Stimulated activated CD4-positive, alpha-beta T cell treated with anti-CD3 and anti-CD28 coated beads, Interleukin-1b, Interleukin-23, amount 100 ng/mL, for 4 hours (primary cell): Measurements from ENCODE around the gene NYNRIN.
"Not testable (repeated sequence)": the region's sequence is repeated elsewhere in the genome, so short reads cannot be mapped to it uniquely, and the experiment has no call there.

Experiments
- DNase-seq, 2 donors: peaks; one replicate each; pipeline ENCODE4 v3.0.0-alpha.2; 2020; ENCODE audit warnings: low read depth in 2 of 2

The NYNRIN gene

DNA sequence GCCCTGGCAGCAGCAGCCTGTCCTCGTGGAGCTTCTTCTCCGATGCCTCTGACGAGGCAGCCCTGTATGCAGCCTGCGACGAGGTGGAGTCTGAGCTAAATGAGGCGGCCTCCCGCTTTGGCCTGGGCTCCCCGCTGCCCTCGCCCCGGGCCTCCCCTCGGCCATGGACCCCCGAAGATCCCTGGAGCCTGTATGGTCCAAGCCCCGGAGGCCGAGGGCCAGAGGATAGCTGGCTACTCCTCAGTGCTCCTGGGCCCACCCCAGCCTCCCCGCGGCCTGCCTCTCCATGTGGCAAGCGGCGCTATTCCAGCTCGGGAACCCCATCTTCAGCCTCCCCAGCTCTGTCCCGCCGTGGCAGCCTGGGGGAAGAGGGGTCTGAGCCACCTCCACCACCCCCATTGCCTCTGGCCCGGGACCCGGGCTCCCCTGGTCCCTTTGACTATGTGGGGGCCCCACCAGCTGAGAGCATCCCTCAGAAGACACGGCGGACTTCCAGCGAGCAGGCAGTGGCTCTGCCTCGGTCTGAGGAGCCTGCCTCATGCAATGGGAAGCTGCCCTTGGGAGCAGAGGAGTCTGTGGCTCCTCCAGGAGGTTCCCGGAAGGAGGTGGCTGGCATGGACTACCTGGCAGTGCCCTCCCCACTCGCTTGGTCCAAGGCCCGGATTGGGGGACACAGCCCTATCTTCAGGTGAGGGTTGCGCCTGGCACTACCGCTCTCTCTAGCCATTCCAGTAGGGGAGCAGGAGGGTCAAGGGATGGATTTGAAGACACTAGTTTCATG, 28.7 kb upstream of the NYNRIN start:
- DNase-seq, result no peak

DNA sequence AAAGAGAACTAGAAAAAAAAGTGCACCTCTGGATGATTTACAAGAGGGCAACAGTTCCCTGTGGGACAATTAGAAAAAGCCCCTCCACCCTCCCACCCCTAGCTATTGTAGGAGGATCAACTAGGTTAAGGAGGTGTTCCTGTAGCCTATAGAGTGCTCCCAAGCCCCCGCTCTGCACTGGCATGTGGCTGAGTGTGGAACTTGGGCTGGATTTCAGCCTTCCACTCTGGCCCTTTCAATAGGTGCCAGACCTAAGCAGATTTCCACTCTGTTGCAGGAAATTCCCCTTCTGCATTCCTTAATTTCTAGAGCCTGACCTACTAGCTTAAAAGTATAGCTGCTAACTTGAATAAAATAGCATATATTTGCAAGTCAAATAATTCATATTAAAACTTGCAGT, 28.1 kb upstream of the NYNRIN start:
- DNase-seq, result no peak

DNA sequence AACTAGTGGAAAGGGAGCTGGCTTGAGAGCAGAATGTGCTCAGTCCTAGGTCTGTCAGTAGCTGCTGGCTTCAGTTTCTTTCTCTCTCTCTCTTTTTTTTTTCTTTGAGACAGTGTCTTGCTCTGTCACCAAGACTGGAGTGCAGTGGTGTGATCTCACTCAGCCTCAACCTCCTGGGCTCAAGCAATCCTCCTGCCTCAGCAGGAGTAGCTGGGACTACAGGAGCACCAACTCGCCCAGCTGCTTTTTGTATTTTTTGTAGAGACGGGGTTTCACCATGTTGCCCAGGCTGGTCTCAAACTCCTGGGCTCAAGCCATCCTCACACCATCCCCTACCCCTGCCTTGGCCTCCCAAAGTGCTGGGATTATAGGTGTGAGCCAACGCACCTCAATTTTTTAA, 27.2 kb upstream of the NYNRIN start:
- not testable (repeated sequence) for DNase-seq

DNA sequence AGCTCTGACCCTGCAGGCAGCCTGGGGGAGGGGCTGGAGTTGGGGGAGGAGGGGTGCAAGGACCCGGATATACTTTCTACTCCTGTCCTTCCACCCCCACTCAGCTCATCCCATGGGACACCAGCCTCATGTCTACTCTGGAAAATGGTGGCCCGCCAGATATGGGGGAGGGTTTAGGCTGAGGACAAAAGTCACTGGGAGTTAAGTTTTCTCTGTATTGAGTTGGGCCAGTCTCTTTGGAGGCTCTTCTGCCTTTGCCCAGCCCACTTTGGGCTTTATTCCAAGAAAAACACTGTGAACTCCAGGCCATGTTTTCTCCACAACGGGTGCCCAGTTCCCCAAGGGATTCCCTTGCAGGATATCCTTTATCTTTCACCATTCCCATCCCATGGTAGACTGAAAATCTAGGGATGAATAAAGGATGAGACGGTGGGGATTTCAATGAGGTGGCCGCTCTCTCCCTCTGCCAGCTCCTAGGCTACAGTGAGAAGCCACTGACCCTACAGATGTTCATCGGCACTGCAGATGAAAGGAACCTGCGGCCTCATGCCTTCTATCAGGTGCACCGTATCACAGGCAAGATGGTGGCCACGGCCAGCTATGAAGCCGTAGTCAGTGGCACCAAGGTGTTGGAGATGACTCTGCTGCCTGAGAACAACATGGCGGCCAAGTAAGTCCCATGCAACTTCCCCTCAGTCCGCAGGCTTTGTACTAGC, 25.9 kb upstream of the NYNRIN start:
- no peak for DNase-seq

DNA sequence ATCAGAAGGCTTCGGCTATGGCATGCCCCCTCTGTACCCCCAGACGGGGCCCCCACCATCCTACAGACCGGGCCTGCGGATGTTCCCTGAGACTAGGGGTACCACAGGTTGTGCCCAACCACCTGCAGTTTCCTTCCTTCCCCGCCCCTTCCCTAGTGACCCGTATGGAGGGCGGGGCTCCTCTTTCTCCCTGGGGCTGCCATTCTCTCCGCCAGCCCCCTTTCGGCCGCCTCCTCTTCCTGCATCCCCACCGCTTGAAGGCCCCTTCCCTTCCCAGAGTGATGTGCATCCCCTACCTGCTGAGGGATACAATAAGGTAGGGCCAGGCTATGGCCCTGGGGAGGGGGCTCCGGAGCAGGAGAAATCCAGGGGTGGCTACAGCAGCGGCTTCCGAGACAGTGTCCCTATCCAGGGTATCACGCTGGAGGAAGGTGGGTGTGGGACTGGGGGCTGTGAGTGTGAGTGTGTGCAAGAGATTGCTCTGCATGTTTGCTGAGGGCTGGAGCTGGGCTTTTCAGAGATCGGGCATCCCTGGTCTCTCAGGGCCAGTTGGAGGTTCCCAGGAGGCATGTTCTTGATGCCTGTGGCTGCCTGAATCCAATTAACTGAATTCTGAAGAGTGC, 22.2 kb upstream of the NYNRIN start:
- no peak for DNase-seq

DNA sequence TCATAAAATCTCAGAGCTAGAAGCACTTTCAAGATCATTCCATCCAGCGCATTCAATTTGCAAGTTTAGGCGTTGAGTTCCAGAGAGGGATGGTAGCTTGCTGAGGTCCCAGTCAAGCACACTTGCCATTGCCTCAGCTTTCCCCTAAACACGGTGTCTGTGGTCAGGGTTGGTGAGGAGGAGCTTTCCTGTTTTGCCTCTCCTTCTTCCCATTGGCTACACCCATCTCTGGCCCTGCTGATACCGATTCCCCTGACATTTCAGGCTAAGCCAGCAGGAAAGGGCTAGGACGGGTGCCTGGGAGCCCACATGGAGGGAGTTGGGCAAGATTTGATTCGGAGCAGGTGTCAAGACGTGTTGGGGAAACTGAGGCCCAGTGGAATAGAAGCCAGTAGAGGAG, 21.7 kb upstream of the NYNRIN start:
- no peak for DNase-seq

DNA sequence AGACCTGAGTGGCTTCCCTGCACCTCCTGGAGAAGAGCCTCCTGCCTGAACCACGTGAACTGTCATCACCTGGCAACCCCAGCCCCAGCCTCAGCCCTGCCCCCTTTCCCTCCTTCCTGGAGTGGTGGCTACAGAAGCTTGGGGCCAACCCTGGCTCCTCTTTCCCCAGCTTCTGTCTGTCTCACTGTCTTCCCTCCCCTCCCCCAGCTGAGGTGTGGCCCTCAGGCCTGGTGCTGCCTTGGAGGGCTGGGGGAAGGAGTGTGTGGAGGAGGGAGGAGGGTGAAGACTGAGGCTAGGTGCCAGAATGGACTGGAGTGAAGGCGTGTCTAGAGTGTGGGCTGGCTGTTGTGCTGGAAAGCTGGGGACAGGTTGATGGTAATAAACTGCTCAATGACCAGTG, 21.1 kb upstream of the NYNRIN start:
- DNase-seq, result no peak

DNA sequence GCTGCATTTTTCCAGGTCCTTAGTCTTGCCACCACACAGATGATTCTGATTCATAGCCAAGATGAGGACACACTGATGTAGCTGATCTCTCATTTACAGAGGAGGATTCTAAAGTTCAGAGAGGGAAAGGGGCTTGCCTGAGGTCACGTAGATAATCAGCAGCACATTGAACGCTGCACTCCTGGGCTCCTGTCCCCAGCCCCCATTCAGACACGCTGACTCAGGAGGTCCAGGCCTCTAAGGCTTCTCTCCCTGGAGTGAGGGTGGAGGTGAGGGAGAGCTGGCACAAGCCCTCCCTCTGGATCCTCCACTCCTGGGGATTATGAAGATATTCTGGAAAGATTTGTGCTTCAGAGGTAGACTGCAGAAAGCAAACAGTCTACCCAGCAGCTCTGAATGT, 20.5 kb upstream of the NYNRIN start:
- no peak for DNase-seq

DNA sequence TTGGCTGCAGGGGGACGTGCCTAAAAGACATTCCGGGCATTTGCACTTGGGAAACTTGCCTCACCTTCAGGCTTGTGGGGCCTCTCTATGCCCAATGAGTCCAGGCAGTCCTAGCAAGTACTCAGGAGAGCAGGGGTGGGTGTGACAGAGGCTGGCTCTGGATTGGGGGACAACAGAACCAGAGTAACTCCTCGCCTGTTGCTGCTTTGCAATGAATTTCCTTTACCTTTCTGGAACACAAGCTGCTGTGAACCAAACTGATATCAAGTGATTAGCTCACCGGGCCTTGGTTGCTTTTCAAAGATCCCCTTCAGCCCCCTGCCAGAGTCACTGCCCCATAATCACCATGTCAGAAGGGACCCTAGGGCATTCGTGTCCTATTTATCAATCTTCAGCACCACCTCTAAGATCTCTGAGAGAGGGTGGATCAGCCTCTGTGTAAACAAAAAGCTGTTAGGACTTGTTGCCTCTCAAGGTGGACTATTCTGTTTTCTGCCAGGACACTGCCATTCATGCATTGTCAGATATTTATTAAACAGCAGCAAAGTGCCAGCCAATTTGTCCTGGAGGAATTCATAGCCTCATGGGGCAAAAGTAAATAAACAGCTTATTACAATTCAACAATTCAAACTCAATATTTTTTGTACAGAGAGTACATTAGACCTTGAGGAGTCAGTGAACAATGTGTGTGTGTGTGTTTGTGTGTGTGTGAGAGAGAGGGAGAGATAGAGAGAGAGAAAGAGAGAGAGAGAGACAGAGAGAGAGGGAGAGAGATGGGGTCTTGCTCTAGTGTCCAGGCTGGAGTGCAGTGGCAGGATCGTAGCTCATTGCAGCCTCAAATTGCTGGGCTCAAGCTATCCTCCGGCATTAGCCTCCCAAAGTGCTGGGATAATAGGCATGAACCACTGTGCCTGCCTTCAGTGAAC, 19.6 kb upstream of the NYNRIN start:
- DNase-seq, result no peak

DNA sequence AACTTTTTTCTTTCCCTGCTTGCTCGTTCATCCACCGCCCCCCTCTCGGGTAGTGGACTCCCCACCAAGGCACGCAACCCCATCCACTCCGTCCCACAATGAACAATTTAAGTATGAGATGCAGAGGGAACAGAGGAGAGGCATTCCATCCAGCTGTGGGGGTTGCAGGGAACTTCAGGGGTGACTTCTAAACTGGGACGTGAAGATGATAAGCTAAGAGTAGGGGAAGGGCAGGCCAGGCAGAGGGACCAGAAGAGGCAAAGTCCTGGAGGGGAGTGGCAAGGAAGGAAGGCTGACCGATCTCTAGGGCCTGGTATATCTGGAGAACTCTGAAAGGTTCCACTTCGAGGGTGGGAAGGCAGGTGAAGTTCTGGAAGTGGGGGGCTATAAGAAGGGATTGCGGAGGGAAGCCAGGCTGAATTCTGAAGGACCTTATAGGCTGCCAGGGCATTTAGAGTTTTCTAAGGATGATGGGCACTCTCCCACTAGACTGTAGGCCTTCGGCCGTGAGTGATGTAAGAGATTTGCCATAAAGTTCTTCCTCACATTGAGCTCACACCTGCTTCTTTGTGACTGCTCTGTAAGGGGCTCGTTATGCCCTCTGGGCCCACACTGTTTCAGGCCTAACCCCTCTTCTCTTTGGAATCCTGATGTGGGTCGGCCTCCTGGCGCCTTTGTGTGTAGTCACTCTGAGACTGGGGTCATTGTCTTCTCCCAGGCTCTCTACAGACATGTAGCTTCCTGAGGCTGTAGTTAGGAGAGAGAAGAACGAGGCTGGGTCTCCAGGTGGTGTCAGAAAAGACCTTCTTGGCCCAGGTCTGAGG, 18.7 kb upstream of the NYNRIN start:
- no peak for DNase-seq

DNA sequence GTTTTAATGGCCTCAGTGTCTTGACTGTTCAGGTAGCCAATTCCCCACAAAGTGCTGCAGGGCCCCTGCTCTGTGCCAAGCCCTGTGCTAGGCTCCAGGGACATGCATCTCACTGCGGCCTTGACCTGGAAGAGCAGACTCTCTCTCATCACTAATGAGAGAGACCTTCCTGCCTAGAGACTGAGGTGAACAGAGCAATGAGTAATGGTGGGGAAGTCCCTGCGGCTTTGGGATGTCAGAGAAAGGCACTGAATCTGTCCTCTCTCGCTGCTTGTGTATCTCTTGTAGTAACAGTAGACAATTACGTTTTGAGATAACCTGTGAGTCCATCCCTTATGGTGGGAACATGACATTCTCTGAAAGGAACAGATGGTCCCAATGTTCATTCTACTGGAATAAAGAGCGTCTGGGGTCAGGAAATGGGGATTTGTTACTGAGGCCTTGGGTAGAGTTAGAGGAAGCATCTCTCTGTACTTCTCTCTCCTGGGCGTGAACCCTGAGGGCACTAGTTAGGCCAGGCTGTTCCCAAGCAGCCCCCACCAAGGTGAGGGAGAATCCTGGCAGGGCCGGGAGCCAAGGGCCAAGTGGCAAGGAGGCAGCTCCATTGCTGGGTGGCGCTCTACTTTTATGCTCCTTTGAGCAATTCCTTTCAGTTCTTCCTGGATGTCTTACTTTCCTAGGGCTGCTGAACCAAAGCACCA, 17.3 kb upstream of the NYNRIN start:
- DNase-seq, result no peak

DNA sequence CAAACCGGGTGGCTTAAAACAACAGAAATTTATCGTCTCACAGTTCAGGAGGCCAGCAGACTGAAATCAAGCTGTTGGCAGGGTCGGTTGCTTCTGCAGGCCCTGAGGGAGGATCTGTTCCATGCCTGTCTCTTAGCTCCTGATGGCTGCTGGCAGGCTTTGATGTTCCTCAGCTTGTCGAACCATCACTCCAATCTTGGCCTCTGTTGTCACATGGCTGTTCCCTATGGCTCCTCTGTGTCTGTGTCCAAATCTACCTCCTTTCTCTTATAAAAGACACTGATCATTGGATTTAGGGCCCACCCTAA, 16.8 kb upstream of the NYNRIN start:
- no peak for DNase-seq

DNA sequence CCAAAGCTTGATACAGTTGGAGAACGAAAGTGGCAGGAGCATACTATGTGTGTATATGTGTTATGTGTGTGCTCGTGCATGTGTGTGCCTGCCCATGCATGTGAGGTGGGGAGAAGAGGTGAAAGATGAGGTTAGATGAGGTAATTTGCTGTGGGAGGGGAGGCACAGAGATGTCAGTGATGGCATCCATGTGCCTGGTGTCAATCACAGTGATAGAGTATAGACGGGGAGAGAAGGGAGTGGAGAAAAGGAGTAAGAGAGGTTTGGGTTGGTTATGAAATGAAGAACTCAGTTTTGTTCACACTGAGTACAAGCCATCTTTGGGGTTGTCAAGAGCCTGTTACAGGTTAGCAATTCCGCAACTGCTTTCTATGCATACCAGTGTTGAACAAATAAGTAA, 14.6 kb upstream of the NYNRIN start:
- no peak for DNase-seq

DNA sequence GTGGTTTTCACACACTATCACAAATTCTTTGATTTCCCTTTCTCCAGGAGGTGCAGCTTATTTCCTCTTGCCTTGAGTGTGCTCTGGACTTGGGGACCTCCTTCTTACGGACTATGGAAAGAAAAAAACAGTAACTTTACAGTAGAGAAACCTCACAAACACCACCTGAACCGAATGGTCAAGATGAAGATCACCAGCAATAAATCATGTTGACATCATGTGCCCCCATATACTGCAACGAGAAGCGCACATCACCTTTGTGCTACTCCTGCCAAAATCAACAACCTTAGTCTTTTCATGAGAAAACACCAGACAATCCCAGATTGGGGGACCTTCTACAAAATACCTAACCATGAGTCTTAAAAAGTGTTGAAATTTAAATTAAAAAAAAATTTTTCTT, 13.3 kb upstream of the NYNRIN start:
- DNase-seq, result no peak

DNA sequence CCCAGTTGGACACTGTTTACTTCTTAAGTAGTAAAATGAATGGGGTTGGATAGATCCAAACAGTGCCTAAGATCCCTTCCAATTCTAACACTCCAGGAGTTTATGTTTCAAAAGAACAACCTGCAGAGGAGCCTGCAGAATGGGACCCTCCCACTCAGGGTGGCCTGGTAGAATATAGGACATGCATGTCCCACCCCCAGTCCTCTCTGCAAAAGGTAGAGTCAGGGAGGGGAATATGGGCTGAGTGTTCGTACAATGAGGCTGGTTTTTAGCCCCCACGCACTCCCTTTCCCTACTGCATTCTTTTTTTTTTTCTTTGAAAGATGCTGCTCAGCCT, 11.8 kb upstream of the NYNRIN start:
- no peak for DNase-seq

DNA sequence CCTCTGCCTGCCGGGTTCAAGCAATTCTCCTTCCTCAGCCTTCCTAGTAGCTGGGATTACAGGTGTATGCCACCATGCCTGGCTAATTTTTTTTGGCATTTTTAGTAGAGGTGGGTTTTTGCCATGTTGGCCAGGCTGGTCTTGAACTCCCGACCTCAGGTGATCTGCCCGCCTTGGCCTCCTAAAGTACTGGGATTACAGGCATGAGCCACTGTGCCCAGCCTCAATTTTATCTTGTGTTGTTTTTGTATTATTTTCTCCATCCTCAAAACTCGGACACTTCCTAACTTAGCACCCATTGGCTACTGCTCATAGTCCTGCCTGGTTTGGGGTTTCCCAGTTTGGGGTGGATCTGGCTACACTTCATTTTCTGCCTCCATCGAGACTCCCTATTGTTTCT, 11.2 kb upstream of the NYNRIN start:
- not testable (repeated sequence) for DNase-seq

DNA sequence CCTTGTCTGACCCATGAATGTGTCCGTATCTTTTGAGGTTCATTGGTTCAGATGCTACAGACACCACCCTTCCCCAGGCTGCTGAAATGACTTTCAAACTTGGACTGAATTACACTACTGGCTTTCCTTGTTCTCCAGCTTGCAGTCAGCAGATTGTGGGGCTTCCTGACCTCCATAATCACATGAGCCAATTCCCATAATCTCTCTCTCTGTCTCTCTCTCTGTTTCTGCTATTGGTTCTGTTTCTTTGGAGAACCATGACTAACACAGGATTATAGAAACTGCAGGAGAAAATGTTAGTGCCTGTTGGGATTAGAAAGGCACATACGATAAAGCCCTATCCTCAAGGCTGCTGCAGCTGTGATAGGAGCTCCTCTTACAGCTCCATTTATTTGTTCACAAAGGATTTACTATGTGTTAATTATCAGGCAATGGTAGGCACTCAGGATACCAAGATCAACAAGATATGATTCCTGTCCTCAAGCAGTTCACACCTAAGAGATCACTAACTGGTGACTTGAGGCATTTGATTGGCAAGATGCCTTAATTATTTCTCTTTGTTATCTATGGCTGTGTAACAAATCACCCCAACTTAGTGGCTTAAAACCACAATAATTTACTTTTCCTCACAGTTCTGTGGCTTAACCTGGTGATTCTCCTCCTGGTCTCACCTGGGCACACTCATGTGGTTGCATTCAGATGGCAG, 10.2 kb upstream of the NYNRIN start:
- DNase-seq, result no peak

DNA sequence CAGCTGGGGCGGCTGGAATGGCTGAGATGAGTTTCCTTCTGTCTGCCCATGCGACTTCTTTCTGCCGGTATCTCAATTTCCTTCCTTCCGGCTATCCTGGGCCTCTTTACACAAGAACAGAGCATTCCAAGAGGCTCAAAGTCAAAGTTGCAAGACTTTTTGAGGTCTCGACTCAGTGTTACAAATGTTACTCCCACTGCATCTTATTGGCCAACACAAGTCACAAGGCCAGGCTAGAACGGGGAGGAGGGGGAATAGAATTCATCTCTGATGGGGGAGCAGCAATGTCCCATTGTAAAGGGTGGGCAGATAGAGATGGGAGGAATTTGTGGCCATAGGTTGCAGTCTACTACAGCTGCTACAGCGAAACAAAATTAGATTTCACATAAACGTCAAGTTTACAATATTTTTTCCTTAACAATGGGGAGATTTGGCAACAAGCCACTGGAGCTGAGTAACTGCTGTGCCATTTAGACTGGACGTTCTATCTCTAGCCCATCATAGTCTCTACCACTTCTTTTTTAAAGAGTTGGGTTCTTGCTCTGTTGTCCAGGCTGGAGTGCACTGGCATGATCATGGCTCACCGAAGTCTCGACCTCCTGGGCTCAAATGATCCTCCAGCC, 9.5 kb upstream of the NYNRIN start:
- DNase-seq, result no peak

DNA sequence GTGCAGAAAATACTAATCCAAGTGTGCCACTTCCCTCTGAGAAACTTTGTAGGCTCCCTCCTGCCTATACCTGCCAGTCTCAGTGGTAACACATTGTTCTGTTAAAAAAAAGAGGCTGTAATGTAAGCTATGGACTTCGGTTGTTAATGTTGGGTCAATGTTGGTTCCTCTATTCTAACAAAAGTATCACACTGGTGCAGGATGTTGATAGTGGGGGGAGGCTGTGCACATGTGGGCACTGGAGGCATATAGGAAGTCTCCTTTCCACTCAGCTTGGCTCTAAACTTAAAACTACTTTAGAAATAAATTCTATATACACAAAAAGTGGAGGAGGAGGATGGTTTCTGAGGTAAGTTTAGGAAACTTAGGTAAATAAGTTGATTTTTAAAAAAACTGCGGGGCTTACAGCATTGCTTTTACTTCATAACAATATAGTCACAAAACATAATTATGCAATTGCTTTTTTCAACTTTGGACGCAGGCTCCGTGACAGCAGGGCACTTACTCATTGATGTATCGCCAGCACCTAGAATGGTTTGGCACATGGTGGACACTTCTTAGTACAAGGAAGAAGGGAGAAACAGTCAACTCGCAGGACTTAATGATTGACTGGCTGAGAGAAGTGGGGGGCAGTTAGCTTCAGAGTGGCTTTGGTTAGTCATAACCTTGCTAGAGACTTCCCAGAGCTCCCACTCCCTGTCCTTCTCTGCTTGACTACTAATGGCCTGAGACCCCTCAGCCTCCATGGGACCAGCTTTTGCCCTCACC, 7.9 kb upstream of the NYNRIN start:
- DNase-seq, result no peak
